Measurements from ENCODE around the gene NKX2-1.

Gene NKX2-1

GRCh38 chr14:36504771-36505175 lies 15.3 kb downstream of the NKX2-1 start:
- no peaks in the 10 kb centered on the region for H3K79me2 ChIP-seq (ENCODE audit: insufficient read depth, low read length)
- no peaks in the 10 kb centered on the region for H4K20me1 ChIP-seq (ENCODE audit: insufficient read depth, low read length, poor library complexity, severe bottlenecking)
- peaks cover 9% of the 10 kb centered on the region for H3K4me1 ChIP-seq (ENCODE audit: insufficient read depth, low read length, poor library complexity, severe bottlenecking)
- H3K4me2 ChIP-seq (ENCODE audit: low read depth, low read length, poor library complexity, severe bottlenecking) = no peak overlapping the region
- TF ChIP-seq CTCF (conservative IDR thresholded peaks at IDR 0.05; ENCODE audit: low read length) (no peak), EZH2phosphoT487 (IDR thresholded peaks at IDR 0.05; ENCODE audit: borderline replicate concordance) (no peak)
- no peaks in the 10 kb centered on the region for H3K36me3 ChIP-seq (ENCODE audit: insufficient read depth, low read length)
- H2AFZ ChIP-seq (ENCODE audit: low read length) = no peak overlapping the region
- H3K9me2 ChIP-seq (replicated peaks; ENCODE audit: low read depth, low read length) = no peaks in the 10 kb centered on the region
- no peak overlapping the region for H3K9ac ChIP-seq (ENCODE audit: low read depth, low read length, poor library complexity, severe bottlenecking)
- no peaks in the 10 kb centered on the region for H3K27me3 ChIP-seq (ENCODE audit: insufficient read depth, low read length, poor library complexity, severe bottlenecking)
- H3F3A ChIP-seq (ENCODE audit: low read depth) = no peaks in the 10 kb centered on the region
- H3K4me3 ChIP-seq (ENCODE audit: low read length, poor library complexity, severe bottlenecking) = no peak overlapping the region
- H3K9me3 ChIP-seq (ENCODE audit: insufficient read depth, low read depth, low read length) = no peaks in the 10 kb centered on the region

DNA sequence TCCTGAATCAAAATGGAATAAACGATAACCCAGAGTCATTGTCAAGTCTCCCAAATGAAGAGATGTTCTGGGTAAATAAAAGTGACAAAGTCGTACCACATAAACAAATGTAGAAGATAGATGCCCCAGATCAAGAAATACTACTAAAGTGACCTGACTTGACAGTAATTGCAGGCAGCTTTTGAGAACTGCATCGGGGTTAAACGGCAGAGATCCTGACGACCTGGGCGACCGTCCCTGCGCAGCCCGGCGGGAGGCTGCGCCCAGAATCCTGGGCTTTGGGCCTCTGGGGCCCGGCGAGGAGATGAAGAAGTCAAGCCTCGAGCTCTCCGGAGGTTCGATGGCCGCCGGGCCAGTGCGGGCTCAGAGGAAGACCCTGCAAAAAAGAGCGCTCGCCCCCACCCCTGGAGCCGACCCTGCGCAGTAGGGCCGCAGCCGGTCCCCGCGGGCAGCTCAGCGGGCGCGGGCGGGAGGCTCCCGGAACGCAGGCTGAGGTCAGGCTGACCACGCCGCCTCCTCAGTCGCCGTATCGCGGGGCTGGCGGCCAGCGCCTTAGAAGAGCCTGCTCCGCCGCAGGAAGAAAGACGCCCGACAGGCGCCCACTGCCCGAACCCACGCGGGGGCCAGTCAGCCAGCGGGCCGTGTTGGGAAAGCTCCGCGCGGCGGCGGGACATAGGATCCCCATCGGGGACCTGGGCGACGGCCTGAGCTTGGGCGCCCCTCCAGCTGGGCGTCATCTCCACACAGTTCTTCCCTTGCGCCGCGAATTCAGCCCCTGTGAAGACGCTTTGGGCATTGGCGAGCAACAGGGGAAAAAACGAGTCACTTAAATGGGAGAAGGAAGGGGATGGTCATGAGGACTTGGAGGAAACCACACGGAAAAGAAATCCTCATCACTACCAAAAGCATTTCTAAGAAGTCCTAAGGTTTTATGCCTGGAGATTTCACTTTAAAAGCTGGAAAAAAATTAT lies 16.0 kb downstream of the NKX2-1 start:
- Histone ChIP-seq H3F3A (ENCODE audit: low read depth) (no peaks in the 10 kb centered on the region), H3K9me3 (ENCODE audit: insufficient read depth, low read depth, low read length) (no peaks in the 10 kb centered on the region), H3K9me2 (replicated peaks; ENCODE audit: low read depth, low read length) (no peaks in the 10 kb centered on the region), H4K20me1 (ENCODE audit: insufficient read depth, low read length, poor library complexity, severe bottlenecking) (no peaks in the 10 kb centered on the region), H3K36me3 (ENCODE audit: insufficient read depth, low read length) (no peaks in the 10 kb centered on the region), H3K4me3 (ENCODE audit: low read length, poor library complexity, severe bottlenecking) (no peak overlapping the region), H2AFZ (ENCODE audit: low read length) (no peak overlapping the region), H3K79me2 (ENCODE audit: insufficient read depth, low read length) (no peaks in the 10 kb centered on the region), H3K4me1 (ENCODE audit: insufficient read depth, low read length, poor library complexity, severe bottlenecking) (peaks cover 2% of the 10 kb centered on the region), H3K4me2 (ENCODE audit: low read depth, low read length, poor library complexity, severe bottlenecking) (no peak overlapping the region), H3K9ac (ENCODE audit: low read depth, low read length, poor library complexity, severe bottlenecking) (no peak overlapping the region), H3K27me3 (ENCODE audit: insufficient read depth, low read length, poor library complexity, severe bottlenecking) (no peaks in the 10 kb centered on the region)
- TF ChIP-seq EZH2phosphoT487 (IDR thresholded peaks at IDR 0.05; ENCODE audit: borderline replicate concordance) = no peak
- no peak for TF ChIP-seq CTCF (conservative IDR thresholded peaks at IDR 0.05; ENCODE audit: low read length)

GRCh38 chr14:36502558-36503508 lies 17.2 kb downstream of the NKX2-1 start:
- no peaks in the 10 kb centered on the region for H3K4me1 ChIP-seq (ENCODE audit: insufficient read depth, low read length, poor library complexity, severe bottlenecking)
- H4K20me1 ChIP-seq (ENCODE audit: insufficient read depth, low read length, poor library complexity, severe bottlenecking) = no peaks in the 10 kb centered on the region
- no peaks in the 10 kb centered on the region for H3K36me3 ChIP-seq (ENCODE audit: insufficient read depth, low read length)
- no peak overlapping the region for H2AFZ ChIP-seq (ENCODE audit: low read length)
- H3K27me3 ChIP-seq (ENCODE audit: insufficient read depth, low read length, poor library complexity, severe bottlenecking) = no peaks in the 10 kb centered on the region
- H3K9me3 ChIP-seq (ENCODE audit: insufficient read depth, low read depth, low read length) = no peaks in the 10 kb centered on the region
- no peaks in the 10 kb centered on the region for H3K79me2 ChIP-seq (ENCODE audit: insufficient read depth, low read length)
- H3K9me2 ChIP-seq (replicated peaks; ENCODE audit: low read depth, low read length) = no peaks in the 10 kb centered on the region
- H3K9ac ChIP-seq (ENCODE audit: low read depth, low read length, poor library complexity, severe bottlenecking) = no peak overlapping the region
- TF ChIP-seq EZH2phosphoT487 (IDR thresholded peaks at IDR 0.05; ENCODE audit: borderline replicate concordance) (no peak), CTCF (conservative IDR thresholded peaks at IDR 0.05; ENCODE audit: low read length) (no peak)
- no peak overlapping the region for H3K4me2 ChIP-seq (ENCODE audit: low read depth, low read length, poor library complexity, severe bottlenecking)
- no peaks in the 10 kb centered on the region for H3F3A ChIP-seq (ENCODE audit: low read depth)
- H3K4me3 ChIP-seq (ENCODE audit: low read length, poor library complexity, severe bottlenecking) = no peak overlapping the region

Measured in Loucy (cell line).